ENCODE measurements around the gene RFESD.
"Not testable (repeated sequence)": the region's sequence is repeated elsewhere in the genome, so short reads cannot be mapped to it uniquely, and the experiment has no call there.

Gene RFESD

DNA sequence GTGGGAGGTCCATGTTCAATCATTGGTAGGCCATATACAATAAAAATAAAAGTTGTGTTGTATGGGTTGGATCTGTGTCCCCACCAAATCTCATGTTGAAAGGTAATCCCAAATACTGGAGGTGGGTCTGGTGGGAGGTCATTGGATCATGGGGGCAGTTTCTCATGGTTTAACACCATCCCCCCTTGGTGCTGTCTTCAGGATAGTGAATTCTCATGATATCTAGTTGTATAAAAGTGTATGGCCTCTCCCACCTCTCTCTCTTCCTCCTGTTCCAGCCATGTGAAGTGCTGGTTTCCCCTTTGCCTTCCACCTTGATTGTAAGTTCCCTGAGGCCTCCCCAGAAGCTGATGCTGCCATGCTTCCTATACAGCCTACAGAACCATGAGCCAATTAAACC is 21.1 kb downstream of the RFESD start:
- no peak for DNase-seq

DNA sequence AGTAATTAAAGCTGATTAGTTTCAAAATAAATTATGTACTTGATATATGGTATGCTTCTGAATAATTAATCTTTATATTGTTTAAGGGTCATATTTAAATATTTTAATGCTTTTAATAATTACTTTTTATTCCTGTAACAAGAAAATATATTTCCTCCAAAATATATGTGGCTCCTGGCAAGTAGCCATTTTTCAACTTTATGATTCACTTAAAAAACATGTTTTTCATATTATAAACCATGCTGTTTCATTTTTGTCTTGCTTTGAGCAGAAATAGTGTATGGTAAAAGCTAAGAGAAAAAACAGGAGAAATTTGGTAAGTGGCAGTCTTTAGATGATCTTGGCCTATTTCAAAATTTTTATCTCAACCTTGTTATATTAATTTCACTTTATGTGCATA is 21.6 kb downstream of the RFESD start:
- DNase-seq: no peak

DNA sequence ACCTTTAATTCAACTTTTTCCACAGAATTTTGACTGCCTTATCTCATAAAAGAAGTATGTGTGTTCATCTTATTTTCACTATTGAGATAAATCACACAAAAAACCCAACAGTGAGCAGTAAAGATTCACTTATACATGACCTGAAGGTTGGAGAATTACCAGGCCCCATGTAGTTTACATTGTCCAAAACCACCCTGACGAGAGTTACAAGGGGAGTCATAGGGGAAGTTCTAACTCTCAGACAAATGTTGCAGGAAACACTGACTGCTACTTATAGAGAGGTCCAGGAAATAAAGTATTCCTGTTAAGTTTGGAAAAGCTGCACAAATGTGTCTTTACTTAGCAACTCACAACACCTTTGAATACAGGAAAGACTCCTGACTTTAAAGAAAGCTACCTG is 22.2 kb downstream of the RFESD start:
- no peak for DNase-seq

DNA sequence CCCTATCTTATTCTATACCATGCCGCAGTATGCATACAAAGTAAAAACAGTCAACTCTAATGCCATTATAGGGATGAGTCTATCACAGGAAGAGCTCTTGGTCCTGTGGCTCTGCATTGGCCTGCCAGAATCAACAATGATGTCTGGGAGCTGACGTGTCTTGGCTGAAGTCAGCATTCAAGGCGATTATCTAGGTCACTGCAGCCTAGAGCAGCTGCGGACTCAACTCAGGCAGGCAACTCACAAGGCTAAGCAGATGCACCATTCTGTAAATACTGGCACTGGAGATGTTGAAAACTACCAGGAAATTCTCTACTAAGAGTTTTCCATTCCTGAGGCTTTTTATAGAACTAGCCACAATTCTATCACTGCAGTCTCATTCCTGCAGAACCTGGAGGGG is 23.0 kb downstream of the RFESD start:
- no peak for DNase-seq

DNA sequence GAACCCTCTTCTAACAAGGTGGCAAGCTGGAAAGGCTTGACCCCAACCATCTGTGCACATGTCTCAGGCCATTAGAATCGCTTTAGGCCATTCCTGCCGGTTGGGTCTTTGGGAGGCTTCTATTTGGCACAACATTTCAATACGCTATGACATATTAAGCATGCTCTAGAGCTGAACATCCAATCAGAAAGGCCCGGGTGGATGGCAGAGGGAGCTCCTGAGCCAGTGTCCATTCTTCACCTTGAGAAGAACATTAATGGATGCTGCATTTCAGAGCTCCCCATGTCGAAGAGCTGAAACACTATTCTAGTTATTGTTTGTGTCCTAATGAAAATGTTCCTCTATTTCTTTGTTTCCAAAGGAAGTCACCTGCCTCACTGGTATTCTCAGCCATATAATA is 23.4 kb downstream of the RFESD start:
- no peak for DNase-seq

DNA sequence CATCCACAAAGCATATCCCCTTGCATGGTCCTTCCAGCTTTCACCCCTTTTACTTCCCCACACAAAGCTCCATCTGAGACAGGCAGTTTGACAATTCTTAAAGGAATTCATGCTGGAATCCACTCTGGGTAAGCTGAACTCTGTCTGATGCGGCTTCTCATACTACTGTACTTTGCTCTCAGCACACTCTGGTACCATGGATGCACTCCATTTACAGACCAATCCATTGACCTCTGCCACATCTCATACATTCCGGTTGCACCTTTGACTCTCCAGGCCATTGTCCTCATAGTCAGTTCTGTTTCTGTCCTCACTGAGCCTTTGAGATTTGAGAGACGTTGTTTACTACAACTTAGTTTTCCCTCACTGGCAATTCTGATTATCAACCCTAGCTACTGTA is 24.0 kb downstream of the RFESD start:
- no peak for DNase-seq

DNA sequence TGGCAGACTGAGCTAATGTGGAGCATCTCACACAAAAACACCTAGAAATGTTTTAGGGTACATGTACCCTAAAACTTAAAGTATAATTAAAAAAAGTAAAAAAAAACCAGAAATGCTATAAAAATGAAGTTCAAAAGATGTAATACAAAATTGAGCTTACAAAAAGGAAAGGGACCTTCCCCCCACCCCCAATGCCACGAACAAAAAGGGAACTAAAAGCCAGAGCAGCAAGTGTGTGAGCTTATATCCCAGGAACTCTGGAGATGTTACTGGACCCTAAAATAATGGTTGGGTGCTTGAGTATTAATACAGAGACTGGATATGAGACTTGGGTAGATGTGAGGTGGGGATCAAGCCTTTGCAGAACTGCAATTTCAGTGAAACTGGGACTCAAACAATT is 25.2 kb downstream of the RFESD start:
- no peak for DNase-seq

DNA sequence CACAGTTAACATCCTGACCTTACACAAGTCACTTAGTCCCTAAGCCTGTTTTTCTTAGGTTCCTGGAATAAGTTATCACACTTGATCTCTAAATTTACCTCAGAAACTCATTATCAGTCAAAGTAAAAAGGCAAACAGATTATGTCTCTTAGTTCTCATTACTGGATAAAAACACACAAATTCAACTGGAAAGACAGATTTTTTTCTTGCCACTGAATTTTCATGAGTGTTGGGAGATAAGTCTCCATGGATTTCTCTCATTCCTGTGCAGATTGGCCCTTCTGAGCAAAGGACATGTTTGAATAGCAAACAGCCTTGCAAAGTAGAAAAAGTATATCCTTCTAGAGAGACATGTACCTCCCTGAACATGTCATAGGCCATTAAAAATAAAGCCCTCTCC is 26.1 kb downstream of the RFESD start:
- no peak for DNase-seq

DNA sequence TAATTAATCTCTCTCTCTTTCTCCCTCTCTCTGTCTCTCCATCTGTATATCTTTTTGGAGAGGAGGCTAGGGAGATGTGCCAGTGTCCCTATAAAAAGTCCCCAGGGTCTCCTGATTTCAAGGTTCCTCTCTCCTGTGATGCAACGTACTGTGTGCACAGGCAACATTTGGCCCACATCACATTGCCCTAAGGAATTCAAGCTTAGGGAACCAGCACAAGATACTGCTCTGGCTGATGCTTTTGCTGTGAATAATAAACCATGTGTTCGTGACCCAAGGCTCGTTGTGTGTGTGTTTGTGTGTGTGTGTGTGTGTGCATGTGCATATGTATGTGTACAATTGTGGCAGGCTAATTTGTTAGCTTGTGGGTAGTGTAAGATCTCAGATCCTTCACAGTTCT is 26.5 kb downstream of the RFESD start:
- no peak for DNase-seq

DNA sequence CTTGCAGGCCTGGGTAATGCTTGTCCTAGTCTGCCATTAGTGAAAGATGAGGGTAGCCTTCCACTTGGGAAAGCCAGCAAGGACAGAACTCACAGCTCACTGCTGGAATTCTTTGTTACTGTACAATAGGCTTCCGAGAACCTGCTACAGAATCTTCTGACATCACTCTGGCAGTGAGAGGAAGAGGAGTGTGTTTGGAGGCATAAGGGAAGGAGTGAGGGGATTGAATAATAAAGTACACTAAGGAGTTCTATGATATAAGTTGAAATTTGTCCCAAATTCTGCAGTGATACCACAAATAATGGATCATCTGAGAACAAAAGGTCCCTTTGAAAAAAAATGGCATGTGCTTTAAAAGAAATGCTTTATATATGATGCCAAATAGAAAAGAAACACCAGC is 36.3 kb downstream of the RFESD start, which contains the start of gene SPATA9:
Gene SPATA9, minus strand, starts transcription at position 101 of the 400 bp plus-strand sequence. CDS start 137 bp downstream, outside the sequence.
- DNase-seq: no peak

DNA sequence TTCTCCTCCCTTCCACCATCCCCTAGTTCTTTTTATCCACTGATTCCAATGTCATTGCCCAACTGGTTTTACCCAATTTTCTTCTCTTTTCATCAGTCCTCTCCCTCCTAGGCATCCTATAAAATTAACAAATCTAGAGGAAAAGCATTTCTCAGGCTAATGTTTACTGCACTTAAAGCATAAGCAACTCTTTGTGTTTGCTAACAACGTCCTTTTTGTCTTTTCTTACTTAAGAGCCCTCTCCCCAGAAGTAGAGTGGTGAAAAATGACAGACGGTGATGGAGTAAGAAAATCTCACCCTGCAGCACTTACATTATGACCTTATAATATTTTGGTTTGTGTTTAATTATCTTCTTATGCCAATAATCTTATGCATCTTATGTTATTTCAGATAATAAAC is 37.8 kb downstream of the RFESD start:
- DNase-seq: no peak

DNA sequence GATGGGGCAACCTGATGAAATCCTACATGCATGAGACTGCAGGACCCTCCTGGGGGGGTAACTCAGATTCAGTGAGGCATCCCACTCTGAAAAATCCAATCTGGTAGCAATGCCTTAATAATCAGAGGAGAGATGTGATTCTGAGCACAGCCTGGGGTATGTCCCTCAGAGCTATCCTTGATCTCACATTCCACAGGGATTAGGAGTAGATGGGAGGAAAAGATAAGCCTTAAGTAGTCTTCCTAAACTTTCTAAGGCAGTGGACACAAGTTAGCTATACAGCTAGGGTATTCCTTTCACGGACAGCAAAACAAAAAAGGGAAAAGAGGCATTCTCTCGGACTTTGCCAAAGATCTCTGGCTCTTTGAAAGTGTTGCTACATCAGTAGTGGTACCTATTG is 40.1 kb downstream of the RFESD start:
- DNase-seq: no peak

DNA sequence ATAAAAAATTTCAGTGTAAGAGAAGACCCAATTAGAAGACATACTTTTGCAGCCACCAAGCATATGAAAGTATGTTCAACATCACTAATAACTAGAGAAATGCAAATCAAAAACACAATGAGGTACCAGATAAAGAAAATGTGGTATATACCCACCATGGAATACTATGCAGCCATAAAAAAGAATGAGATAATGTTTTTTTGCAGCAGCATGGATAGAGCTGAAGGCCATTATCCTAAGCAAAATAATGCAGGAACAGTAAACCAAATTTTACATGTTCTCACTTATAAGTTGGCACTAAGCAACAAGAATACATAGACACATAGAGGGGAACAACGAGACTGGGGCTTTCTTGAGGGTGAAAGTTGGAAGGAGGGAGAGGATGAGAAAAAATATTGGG is 43.1 kb downstream of the RFESD start:
- no peak for DNase-seq

DNA sequence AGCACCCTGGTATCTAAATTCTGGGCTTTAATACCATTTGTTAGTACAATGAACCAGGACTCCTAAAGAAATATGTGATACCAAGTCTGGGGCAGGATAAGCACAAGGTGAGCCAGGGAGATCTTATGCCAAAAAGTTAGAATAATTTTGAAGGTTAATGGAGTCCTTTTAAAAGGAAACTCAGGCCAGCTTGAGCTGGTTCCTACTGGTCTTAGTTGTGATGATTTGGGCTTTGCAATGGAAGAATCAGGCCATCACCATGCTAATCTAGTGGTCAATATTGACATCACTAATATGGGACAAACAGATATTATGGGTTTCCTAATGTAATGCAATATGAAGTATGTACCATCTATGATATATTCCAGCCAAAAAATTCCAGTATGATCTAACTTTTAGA is 43.8 kb downstream of the RFESD start:
- DNase-seq: no peak

DNA sequence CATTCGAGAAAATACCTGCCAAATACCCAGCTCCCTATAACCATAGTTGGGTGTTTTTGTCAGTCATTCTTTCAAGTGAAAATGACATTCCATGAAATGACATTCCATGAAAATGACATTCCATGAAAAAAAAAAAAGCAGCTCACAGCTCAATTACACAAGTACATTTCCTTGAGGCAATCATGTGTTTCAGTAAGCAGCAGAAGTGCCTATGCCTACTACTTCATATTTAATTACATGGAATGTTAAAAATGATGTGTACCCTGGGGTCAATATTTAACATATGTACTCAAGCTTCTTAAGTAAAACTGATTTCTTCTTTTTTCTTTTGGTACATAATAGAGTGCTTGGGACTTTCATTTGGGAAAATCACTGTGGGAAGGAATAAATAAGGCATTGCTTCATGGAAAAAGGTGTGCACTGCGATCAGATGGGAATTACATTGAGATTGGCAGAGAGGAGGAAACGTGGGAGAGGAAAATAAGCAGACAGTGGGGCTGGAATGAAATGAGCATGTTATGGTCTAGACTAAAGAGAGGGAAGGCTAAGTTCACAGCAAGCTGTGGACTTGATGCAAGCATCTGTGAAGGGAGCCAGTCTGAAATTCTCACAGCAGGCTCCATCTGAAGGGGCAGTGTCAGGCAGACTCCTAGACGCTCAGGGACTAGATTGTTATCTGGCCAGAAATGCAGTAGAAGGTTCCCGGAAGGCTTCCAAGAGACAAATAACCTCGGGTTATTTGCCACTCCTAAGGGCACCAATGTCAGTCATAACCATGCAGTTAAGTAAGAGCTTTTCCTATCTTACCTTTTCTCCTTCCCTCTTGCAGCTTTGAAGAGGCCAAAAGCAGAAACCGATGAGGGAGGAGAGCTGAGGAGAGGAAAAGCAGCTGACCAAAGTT is 51.5 kb downstream of the RFESD start:
- DNase-seq: no peak

DNA sequence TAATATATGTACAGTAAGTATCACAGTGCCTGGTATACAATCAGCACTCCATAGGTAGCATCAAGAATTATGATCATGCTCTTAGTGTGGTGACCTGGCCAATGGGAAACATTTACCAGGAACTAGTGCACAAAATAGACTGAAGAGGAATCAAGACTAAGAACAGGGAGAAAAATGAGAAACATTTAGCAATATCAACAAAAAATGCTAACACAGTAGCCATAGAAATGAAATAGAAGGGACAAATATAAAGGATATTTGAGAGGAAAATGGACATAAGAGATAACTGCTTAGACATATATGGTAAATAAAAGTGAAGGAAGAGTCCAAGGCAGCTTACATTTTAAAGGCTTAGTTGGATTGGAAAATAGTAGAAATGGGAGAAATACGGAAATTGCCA is 52.8 kb downstream of the RFESD start:
- DNase-seq: no peak

DNA sequence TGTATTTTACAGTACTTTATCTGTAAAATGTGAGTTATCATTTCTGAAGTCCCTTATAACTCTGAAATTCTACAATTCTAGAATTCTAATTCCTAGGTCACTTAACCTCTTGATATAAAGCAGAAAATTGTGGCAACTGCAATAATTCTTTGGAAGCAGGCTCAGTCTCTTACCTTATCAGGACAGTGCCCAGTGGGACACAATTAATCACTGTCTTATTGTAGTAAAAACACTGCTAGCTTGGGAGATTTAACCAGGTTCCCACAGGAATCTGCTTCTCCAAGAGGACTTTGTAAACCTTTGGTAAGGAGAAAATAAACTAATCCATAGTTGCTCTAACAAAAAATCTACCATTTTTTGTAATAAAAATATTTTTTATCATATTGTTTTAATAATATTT is 54.5 kb downstream of the RFESD start:
- DNase-seq: no peak

DNA sequence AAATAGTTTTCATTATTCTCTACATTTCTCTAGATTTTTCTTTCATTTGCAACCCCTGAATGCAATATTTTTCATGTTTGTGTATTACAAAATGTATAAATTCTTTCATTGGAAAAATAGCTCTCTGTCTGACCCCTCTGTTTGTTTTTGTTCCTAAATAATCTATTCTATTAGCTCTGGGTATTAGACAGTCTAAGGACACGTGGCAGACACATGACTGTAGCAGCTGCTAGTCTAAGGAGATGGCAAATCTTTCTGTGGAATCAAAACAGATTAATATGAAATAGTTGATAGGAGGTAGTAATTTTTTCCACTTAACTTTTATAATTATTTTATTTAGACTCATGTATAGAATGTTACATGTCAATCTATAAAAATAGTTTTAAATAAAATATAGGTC is 57.6 kb downstream of the RFESD start:
- no peak for DNase-seq

DNA sequence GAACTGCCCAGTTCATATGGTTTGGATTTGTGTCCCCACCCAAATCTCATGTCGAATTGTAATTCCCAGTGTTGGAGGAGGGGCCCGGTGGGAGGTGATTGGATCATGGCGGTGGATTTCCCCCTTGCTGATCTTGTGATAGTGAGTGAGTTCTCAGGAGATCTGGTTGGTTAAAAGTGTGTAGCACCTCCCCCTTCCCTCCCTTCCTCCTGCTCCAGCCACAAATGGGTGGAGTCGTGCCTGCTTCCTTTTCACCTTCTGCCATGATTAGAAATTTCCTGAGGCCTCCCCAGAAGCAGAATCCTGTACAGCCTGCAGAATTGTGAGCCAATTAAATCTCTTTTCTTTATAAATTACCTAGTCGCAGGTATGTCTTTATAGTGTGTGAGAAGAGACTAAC is 59.6 kb downstream of the RFESD start:
- not testable (repeated sequence) for DNase-seq

DNA sequence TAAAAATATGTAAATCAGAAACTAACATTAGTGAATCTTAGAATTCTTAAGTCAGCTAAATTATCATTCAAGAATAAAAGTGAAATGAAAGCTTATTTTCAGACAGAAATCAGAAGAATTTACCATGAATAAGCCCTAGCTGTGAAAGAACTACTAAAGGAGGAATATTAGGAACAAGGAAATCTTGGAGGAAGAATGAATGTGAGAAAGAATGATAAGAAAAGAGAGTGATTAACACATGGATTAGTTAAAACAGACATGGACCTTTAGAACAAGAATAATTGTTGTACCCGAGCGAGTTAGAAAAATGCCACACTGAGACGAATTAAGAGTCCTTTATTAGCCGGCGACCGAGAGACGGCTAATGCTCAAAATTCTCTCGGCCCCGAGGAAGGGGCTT is 60.5 kb downstream of the RFESD start:
- no peak for DNase-seq

All from CD4-positive, alpha-beta T cell treated with Interleukin-4 for 4 hours (primary cell).